GM19455 (cell line): ENCODE results near the gene SBF2.

Source experiments
- ATAC-seq: cut with Tn5 transposase; IDR thresholded peaks from one replicate; pipeline ENCODE4 v1.9.1; 2021; ENCODE audit not compliant: unreplicated experiment

SBF2 gene

GRCh38 chr11:10293423-10294289 is at the start of gene SBF2:
Gene SBF2 (minus strand): TSS chr11:10294219. CDS start chr11:10294069, 150 bp downstream.
- peak; percentile 53 for ATAC-seq

GRCh38 chr11:10338287-10338686 is 44.3 kb upstream of the SBF2 start:
- ATAC-seq = no peak

GRCh38 chr11:10333490-10333889 is 39.5 kb upstream of the SBF2 start:
- no peak for ATAC-seq

- no peak for ATAC-seq
Measured at GRCh38 chr11:10331548-10332289, 37.7 kb upstream of the SBF2 start.

- ATAC-seq = no peak
Measured at GRCh38 chr11:10329935-10330334, 35.9 kb upstream of the SBF2 start.

GRCh38 chr11:10329356-10329755 is 35.3 kb upstream of the SBF2 start:
- no peak for ATAC-seq

GRCh38 chr11:10328314-10329098 is 34.5 kb upstream of the SBF2 start:
- ATAC-seq = no peak

- ATAC-seq = no peak
Measured at GRCh38 chr11:10327254-10327653, 33.2 kb upstream of the SBF2 start.

- no peak for ATAC-seq
Measured at GRCh38 chr11:10326012-10326964, 32.3 kb upstream of the SBF2 start.

GRCh38 chr11:10325277-10326011 is 31.4 kb upstream of the SBF2 start:
- no peak for ATAC-seq

GRCh38 chr11:10324474-10324873 is 30.5 kb upstream of the SBF2 start:
- ATAC-seq = no peak

GRCh38 chr11:10323793-10324170 is 29.8 kb upstream of the SBF2 start:
- ATAC-seq = no peak

- no peak for ATAC-seq
Measured at GRCh38 chr11:10322830-10323792, 29.1 kb upstream of the SBF2 start.

GRCh38 chr11:10322401-10322800 is 28.4 kb upstream of the SBF2 start:
- no peak for ATAC-seq

GRCh38 chr11:10320736-10321465 is 26.9 kb upstream of the SBF2 start:
- ATAC-seq = no peak

GRCh38 chr11:10319702-10320558 is 25.9 kb upstream of the SBF2 start:
- no peak for ATAC-seq

- no peak for ATAC-seq
Measured at GRCh38 chr11:10318527-10318802, 24.4 kb upstream of the SBF2 start.
